GM20431 (cell line): ENCODE results near the gene CD99.
"Not testable (repeated sequence)": the region's sequence is repeated elsewhere in the genome, so short reads cannot be mapped to it uniquely, and the experiment has no call there.

Source experiments
- in situ Hi-C: fragments of 300-500 bp; cut with MseI, MboI; formaldehyde crosslinking; loops from one replicate; pipeline ENCODE4 v1.15.0; 2020; ENCODE audit warnings: low sequenced_read_pairs; ENCODE audit not compliant: unreplicated experiment

CD99 gene

GRCh38 chrX:2673611-2674010, 17.5 kb upstream of the CD99 start:
- in situ Hi-C loops, result no loop called here

- in situ Hi-C loops, result not testable (repeated sequence)
These were observed 15.4 kb upstream of the CD99 start for GRCh38 chrX:2675657-2676200.

GRCh38 chrX:2676794-2677675, 14.1 kb upstream of the CD99 start:
- in situ Hi-C loops, result no loop called here

- in situ Hi-C loops, result no loop called here
These were observed 13.3 kb upstream of the CD99 start for GRCh38 chrX:2677764-2678163.

GRCh38 chrX:2678583-2678982, 12.5 kb upstream of the CD99 start:
- in situ Hi-C loops, result no loop called here

- in situ Hi-C loops, result no loop called here
These were observed 11.3 kb upstream of the CD99 start for GRCh38 chrX:2679534-2680485.

GRCh38 chrX:2680486-2681348, 10.4 kb upstream of the CD99 start:
- in situ Hi-C loops, result no loop called here

- in situ Hi-C loops, result no loop called here
These were observed 8.4 kb upstream of the CD99 start for GRCh38 chrX:2682565-2683177.

- in situ Hi-C loops, result no loop called here
These were observed 6.8 kb upstream of the CD99 start for GRCh38 chrX:2684256-2684655.

- in situ Hi-C loops, result no loop called here
These were observed 5.2 kb upstream of the CD99 start for GRCh38 chrX:2685886-2686285.

GRCh38 chrX:2689773-2690666, 1.1 kb upstream of the CD99 start:
- in situ Hi-C loops, result no loop called here

GRCh38 chrX:2691543-2692220, 587 bp downstream of the CD99 start:
- in situ Hi-C loops, result no loop called here

- in situ Hi-C loops, result no loop called here
These were observed 1.4 kb downstream of the CD99 start for GRCh38 chrX:2692221-2693112.

- in situ Hi-C loops, result no loop called here
These were observed 2.3 kb downstream of the CD99 start for GRCh38 chrX:2693113-2694002.

- in situ Hi-C loops, result no loop called here
These were observed 3.8 kb downstream of the CD99 start for GRCh38 chrX:2694914-2695267.

- in situ Hi-C loops, result no loop called here
These were observed 5.7 kb downstream of the CD99 start for GRCh38 chrX:2696698-2697215.
